Peyer's patch (tissue), 4 donors: ENCODE results near the gene GNAO1. TPM values are rescaled to one million over a fixed set of nuclear protein-coding genes. Genes with fewer than 3 reads are reported as not detected.

Source experiments
- DNase-seq, 3 donors: peaks; one replicate each; pipeline ENCODE4 v3.0.0-alpha.2; 2017 to 2019
- H3K27ac ChIP-seq, 4 donors: fragments of 200-600 bp; sonication (generic); one replicate each; pipeline ENCODE4 v1.5.1; 2016 to 2019
- H3K27me3 ChIP-seq, 2 donors: fragments of 200-600 bp; sonication (generic); one replicate each; pipeline ENCODE4 v1.5.1; 2019
- H3K36me3 ChIP-seq, 3 donors: fragments of 200-600 bp; sonication (generic); one replicate each; pipeline ENCODE4 v1.5.1; 2016 to 2019
- H3K4me1 ChIP-seq, 4 donors: fragments of 200-600 bp; sonication (generic); one replicate each; pipeline ENCODE4 v1.5.1; 2016 to 2019
- H3K4me3 ChIP-seq, 4 donors: fragments of 200-600 bp; sonication (generic); 1 replicate in 3 of 4; 2 replicates in 1 of 4; pipeline ENCODE4 v1.5.1; 2016 to 2019; ENCODE audit warnings: mild to moderate bottlenecking in 1 of 4
- H3K9me3 ChIP-seq, 4 donors: fragments of 200-600 bp; sonication (generic); one replicate each; pipeline ENCODE4 v1.5.1; 2016 to 2019; ENCODE audit warnings: mild to moderate bottlenecking in 1 of 4
- CTCF ChIP-seq, 6 experiments: fragments of 450-650 bp in 4 of 6; fragments of 200-600 bp in 2 of 6; sonication (generic) in 1 of 6; IDR thresholded peaks; one replicate each; pipeline ENCODE4 v1.5.1; 2017 to 2019; ENCODE audit warnings: antibody characterized with exemption in 6 of 6, mild to moderate bottlenecking in 3 of 6, moderate library complexity in 1 of 6
- POLR2A ChIP-seq, 2 donors: fragments of 450-650 bp; IDR thresholded peaks; one replicate each; pipeline ENCODE4 v1.5.1; 2017; ENCODE audit warnings: antibody characterized with exemption in 2 of 2, mild to moderate bottlenecking in 2 of 2, moderate library complexity in 2 of 2
- total RNA-seq, 4 donors: library from RNA; depleted of rRNA; stranded (reverse); fragments of >200 nt; gene quantifications; one replicate each; pipeline ENCODE4 v1.1.0, GENCODE V29; 2016

Gene GNAO1
- total RNA-seq, 4 donors from 2014 or later: 6.3 to 39.6 (median 7.3) TPM

DNA sequence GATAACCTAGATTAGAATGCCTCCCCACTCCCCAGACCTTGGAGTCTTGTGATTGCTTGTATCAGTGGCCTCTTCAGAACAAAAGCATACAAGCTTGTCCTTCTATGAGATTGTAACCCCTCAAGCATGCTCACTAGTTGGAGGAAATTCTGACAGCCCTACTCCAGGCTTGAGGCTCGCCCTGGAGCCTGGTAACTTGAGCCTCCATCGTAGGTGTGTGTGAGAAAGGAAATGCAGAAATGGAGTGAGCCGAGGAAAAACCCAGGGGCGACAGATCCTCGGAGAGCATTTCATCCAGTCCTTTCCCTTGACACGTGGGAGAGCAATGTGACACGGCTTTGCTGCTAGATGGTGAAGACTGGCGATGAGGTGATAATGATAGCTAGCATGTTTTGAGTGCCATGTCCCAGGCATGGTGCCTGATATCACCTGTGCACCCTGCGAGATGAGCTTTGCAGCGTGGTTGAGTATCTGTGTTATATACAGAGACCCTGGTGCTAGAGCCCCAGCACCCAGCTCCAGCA lies 31.2 kb downstream of the GNAO1 start:
- H3K9me3 ChIP-seq: no peaks in the 10 kb centered on the region
- H3K27ac ChIP-seq: no peak overlapping the region
- DNase-seq: no peak

GRCh38 chr16:56225017-56225742 lies 33.9 kb downstream of the GNAO1 start:
- no peak for TF ChIP-seq CTCF (IDR thresholded peaks at IDR 0.05)
- no peak for TF ChIP-seq POLR2A (IDR thresholded peaks at IDR 0.05)
- Histone ChIP-seq H3K36me3 (no peaks in the 10 kb centered on the region), H3K9me3 (no peaks in the 10 kb centered on the region), H3K4me3 (no peak overlapping the region), H3K4me1 (peaks cover 0 to 7% (median 0%) of the 10 kb centered on the region in 4 donors), H3K27me3 (no peaks in the 10 kb centered on the region), H3K27ac (no peak overlapping the region)
- no peak for DNase-seq

More for the DNA sequence above, 31.2 kb downstream of the GNAO1 start:
- Histone ChIP-seq H3K4me1 (peaks cover 0 to 7% (median 0%) of the 10 kb centered on the region in 4 donors), H3K4me3 (no peak overlapping the region), H3K36me3 (no peaks in the 10 kb centered on the region), H3K27me3 (no peaks in the 10 kb centered on the region)
- TF ChIP-seq POLR2A (IDR thresholded peaks at IDR 0.05) (no peak), CTCF (IDR thresholded peaks at IDR 0.05) (no peak)

DNA sequence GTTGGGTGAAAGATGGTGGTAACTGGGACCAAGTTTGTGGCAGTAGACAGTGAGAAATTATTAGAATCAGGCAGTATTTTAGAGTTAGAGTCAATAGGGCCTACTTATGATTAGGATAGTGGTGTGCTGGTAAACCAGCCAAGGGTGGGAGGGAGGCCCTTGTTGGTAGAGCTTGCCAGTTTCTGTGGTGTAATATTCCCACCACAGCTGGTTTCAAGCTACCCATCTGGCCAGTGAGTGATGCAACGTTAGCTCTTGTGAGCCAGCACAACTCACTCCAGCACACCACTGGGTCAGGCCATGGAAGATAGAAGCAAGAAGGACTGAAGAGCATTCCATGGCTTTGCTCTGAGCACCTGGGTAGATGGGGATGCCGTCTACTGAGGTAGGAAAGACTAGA lies 34.9 kb downstream of the GNAO1 start:
- H3K4me1 ChIP-seq: peaks cover 0 to 7% (median 0%) of the 10 kb centered on the region in 4 donors
- no peaks in the 10 kb centered on the region for H3K27me3 ChIP-seq
- H3K9me3 ChIP-seq: no peaks in the 10 kb centered on the region
- H3K36me3 ChIP-seq: no peaks in the 10 kb centered on the region
- TF ChIP-seq POLR2A (IDR thresholded peaks at IDR 0.05) (no peak), CTCF (IDR thresholded peaks at IDR 0.05) (no peak)
- H3K27ac ChIP-seq: no peak overlapping the region
- DNase-seq: no peak
- no peak overlapping the region for H3K4me3 ChIP-seq

- no peaks in the 10 kb centered on the region for H3K36me3 ChIP-seq
- no peaks in the 10 kb centered on the region for H3K9me3 ChIP-seq
- H3K4me1 ChIP-seq: peaks cover 0 to 7% (median 0%) of the 10 kb centered on the region in 4 donors
- no peak overlapping the region for H3K27ac ChIP-seq
- peak in 1 of 3 donors; percentile 18 for DNase-seq
- H3K27me3 ChIP-seq: no peaks in the 10 kb centered on the region
- no peak overlapping the region for H3K4me3 ChIP-seq
- no peak for TF ChIP-seq CTCF (IDR thresholded peaks at IDR 0.05)
- TF ChIP-seq POLR2A (IDR thresholded peaks at IDR 0.05): no peak
Measured at GRCh38 chr16:56226845-56227525, 35.7 kb downstream of the GNAO1 start.

DNA sequence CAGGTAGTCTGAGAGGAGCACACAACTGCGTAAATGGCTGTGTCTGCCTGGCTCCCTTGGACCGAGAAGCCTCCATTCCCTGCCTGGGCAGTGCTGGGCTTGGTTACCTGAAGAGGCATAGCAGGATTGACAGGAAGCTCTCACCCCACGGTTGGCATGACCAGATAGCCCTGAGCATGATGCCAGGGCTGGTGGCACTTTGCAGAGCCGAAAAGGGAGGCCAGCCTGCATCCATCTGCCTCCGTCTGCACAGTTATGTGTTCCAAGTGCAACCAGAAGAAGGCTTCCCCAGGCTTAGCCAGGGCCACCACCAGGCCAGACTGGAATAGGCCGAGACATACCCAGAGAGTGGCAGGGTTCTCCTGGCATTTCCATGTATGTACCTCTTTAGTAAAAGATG lies 36.6 kb downstream of the GNAO1 start:
- no peak overlapping the region for H3K4me3 ChIP-seq
- no peak for TF ChIP-seq CTCF (IDR thresholded peaks at IDR 0.05)
- TF ChIP-seq POLR2A (IDR thresholded peaks at IDR 0.05): no peak
- H3K27me3 ChIP-seq: no peaks in the 10 kb centered on the region
- H3K4me1 ChIP-seq: peaks cover 0 to 7% (median 0%) of the 10 kb centered on the region in 4 donors
- DNase-seq: no peak
- no peaks in the 10 kb centered on the region for H3K9me3 ChIP-seq
- H3K36me3 ChIP-seq: no peaks in the 10 kb centered on the region
- no peak overlapping the region for H3K27ac ChIP-seq
